Neuronal stem cell (in vitro differentiated cells): Measurements from ENCODE around the gene ARL5C.

ENCODE experiments used
- DNase-seq: peaks from one replicate; pipeline ENCODE4 v3.0.0-alpha.2; 2013; ENCODE audit warnings: low spot score
- H2AFZ ChIP-seq: one replicate; pipeline ENCODE4 v1.6.1; 2013; ENCODE audit warnings: mild to moderate bottlenecking, low read length, inconsistent platforms
- H2AK5ac ChIP-seq: 2 replicates; pipeline ENCODE4 v1.6.1; 2013; ENCODE audit warnings: low read depth, mild to moderate bottlenecking, inconsistent platforms, low read length, moderate library complexity, mixed read lengths
- H2BK120ac ChIP-seq: 2 replicates; pipeline ENCODE4 v1.6.1; 2013; ENCODE audit warnings: low read depth, mild to moderate bottlenecking, inconsistent platforms, low read length, moderate library complexity, mixed read lengths
- H2BK12ac ChIP-seq: one replicate; pipeline ENCODE4 v1.6.1; 2013; ENCODE audit warnings: low read length, inconsistent platforms
- H2BK15ac ChIP-seq: 2 replicates; pipeline ENCODE4 v1.6.1; 2013; ENCODE audit warnings: mild to moderate bottlenecking, low read length, inconsistent platforms, mixed read lengths
- H2BK5ac ChIP-seq: one replicate; pipeline ENCODE4 v1.6.1; 2013; ENCODE audit warnings: inconsistent platforms, mild to moderate bottlenecking, low read length, moderate library complexity
- H3K14ac ChIP-seq: one replicate; pipeline ENCODE4 v1.6.1; 2013; ENCODE audit warnings: low read length, inconsistent platforms
- H3K18ac ChIP-seq: 2 replicates; pipeline ENCODE4 v1.6.1; 2013; ENCODE audit warnings: low read length, inconsistent platforms
- H3K23ac ChIP-seq: 2 replicates; pipeline ENCODE4 v1.6.1; 2013; ENCODE audit warnings: low read depth, mild to moderate bottlenecking, mixed read lengths, low read length, inconsistent platforms; ENCODE audit not compliant: poor library complexity
- H3K27ac ChIP-seq: replicated peaks from 3 replicates; pipeline ENCODE4 v1.5.1; 2013; ENCODE audit warnings: low read length, inconsistent platforms
- H3K27me3 ChIP-seq, 3 experiments: 2 replicates each; pipeline ENCODE4 v1.6.1; 2013; ENCODE audit warnings: low read length in 3 of 3, mild to moderate bottlenecking in 2 of 3, inconsistent platforms in 1 of 3, low read depth in 1 of 3, mixed read lengths in 1 of 3, moderate library complexity in 1 of 3; ENCODE audit not compliant: control insufficient read depth in 3 of 3, insufficient read depth in 3 of 3
- H3K36me3 ChIP-seq, 2 donors: replicated peaks in 1 of 2; 2 replicates each; pipeline ENCODE4 v1.6.1; 2013; ENCODE audit warnings: low read length in 2 of 2; ENCODE audit not compliant: control insufficient read depth in 2 of 2, insufficient read depth in 2 of 2
- H3K4ac ChIP-seq: 2 replicates; pipeline ENCODE4 v1.6.1; 2013; ENCODE audit warnings: inconsistent platforms, mild to moderate bottlenecking, low read length, moderate library complexity
- H3K4me1 ChIP-seq, 2 donors: 1 replicate in 1 of 2; 2 replicates in 1 of 2; pipeline ENCODE4 v1.6.1; 2013; ENCODE audit warnings: low read length in 2 of 2, low read depth in 1 of 2; ENCODE audit not compliant: control insufficient read depth in 2 of 2, insufficient read depth in 1 of 2
- H3K4me2 ChIP-seq: one replicate; pipeline ENCODE4 v1.6.1; 2013; ENCODE audit warnings: mild to moderate bottlenecking, low read length, inconsistent platforms; ENCODE audit not compliant: insufficient read depth, poor library complexity, severe bottlenecking
- H3K4me3 ChIP-seq, 2 donors: 2 replicates each; pipeline ENCODE4 v1.5.1; 2013; ENCODE audit warnings: low read length in 2 of 2, mild to moderate bottlenecking in 2 of 2, inconsistent platforms in 1 of 2, moderate library complexity in 1 of 2
- H3K79me1 ChIP-seq: one replicate; pipeline ENCODE4 v1.6.1; 2013; ENCODE audit warnings: low read depth, mild to moderate bottlenecking, inconsistent platforms, low read length, moderate library complexity
- H3K9ac ChIP-seq: one replicate; pipeline ENCODE4 v1.6.1; 2013; ENCODE audit warnings: mild to moderate bottlenecking, low read depth, low read length, inconsistent platforms; ENCODE audit not compliant: poor library complexity
- H3K9me3 ChIP-seq, 2 donors: replicated peaks in 1 of 2; 2 replicates each; pipeline versions ENCODE3 to v1.6.1; 2013; ENCODE audit warnings: low read length in 2 of 2, mild to moderate bottlenecking in 2 of 2, inconsistent platforms in 1 of 2, low read depth in 1 of 2, mixed read lengths in 1 of 2, moderate library complexity in 1 of 2; ENCODE audit not compliant: control insufficient read depth in 2 of 2, insufficient read depth in 1 of 2
- H4K8ac ChIP-seq: one replicate; pipeline ENCODE4 v1.6.1; 2013; ENCODE audit warnings: low read depth, mild to moderate bottlenecking, inconsistent platforms, low read length, moderate library complexity
- H4K91ac ChIP-seq: one replicate; pipeline ENCODE4 v1.6.1; 2013; ENCODE audit warnings: low read length, low read depth, mild to moderate bottlenecking, inconsistent platforms; ENCODE audit not compliant: poor library complexity
- WGBS, 2 donors: extraction: QIAGEN DNeasy Blood & Tissue Kit; methylation state at CpG; one replicate each; pipeline ENCODE4 v1.1.7; 2013; ENCODE audit warnings: missing lambda C conversion rate in 2 of 2, mixed read lengths in 1 of 2; ENCODE audit not compliant: insufficient read length in 2 of 2, insufficient replicate concordance in 1 of 2; ENCODE audit errors: extremely low coverage in 2 of 2; 5-methylcytosine and 5-hydroxymethylcytosine counted together

The ARL5C gene

GRCh38 chr17:39143552-39144093 is 22.3 kb downstream of the ARL5C start:
- Histone ChIP-seq H3K79me1 (no peaks in the 10 kb centered on the region), H3K18ac (no peak overlapping the region), H2BK12ac (no peak overlapping the region), H3K4me2 (no peak overlapping the region), H3K9me3 (peaks cover 0 to 3% of the 10 kb centered on the region in 2 donors), H3K27ac (no peak overlapping the region), H3K36me3 (no peaks in the 10 kb centered on the region), H2BK15ac (no peak overlapping the region), H4K91ac (no peak overlapping the region), H3K4me3 (no peak overlapping the region), H3K4me1 (peaks cover 0 to 2% of the 10 kb centered on the region in 2 donors), H3K4ac (no peak overlapping the region), H3K27me3 (peaks cover 0 to 8% (median 0%) of the 10 kb centered on the region in 3 experiments), H2BK5ac (peak overlapping the region; percentile 84), H3K23ac (peak overlapping the region; percentile 18), H2AK5ac (no peak overlapping the region), H3K9ac (no peak overlapping the region), H3K14ac (no peak overlapping the region), H2AFZ (peak overlapping the region; percentile 24), H2BK120ac (no peak overlapping the region), H4K8ac (no peak overlapping the region)
- no peak for DNase-seq
- WGBS, 2 donors, result no CpG with 5 or more reads among the region's 7 CpGs

GRCh38 chr17:39141915-39142664 is 23.9 kb downstream of the ARL5C start:
- Histone ChIP-seq H3K4me1 (peaks cover 0 to 2% of the 10 kb centered on the region in 2 donors), H3K27ac (no peak overlapping the region), H2BK5ac (no peak overlapping the region), H3K23ac (no peak overlapping the region), H2AFZ (no peak overlapping the region), H3K36me3 (no peaks in the 10 kb centered on the region), H3K79me1 (no peaks in the 10 kb centered on the region), H3K27me3 (peaks cover 0 to 7% (median 0%) of the 10 kb centered on the region in 3 experiments), H2BK15ac (no peak overlapping the region), H4K8ac (no peak overlapping the region), H2AK5ac (no peak overlapping the region), H3K9me3 (peaks cover 0 to 3% of the 10 kb centered on the region in 2 donors), H3K4ac (no peak overlapping the region), H2BK120ac (no peak overlapping the region), H3K4me2 (no peak overlapping the region), H3K14ac (no peak overlapping the region), H3K9ac (no peak overlapping the region), H3K4me3 (no peak overlapping the region), H4K91ac (no peak overlapping the region), H2BK12ac (no peak overlapping the region), H3K18ac (no peak overlapping the region)
- DNase-seq, result no peak
- WGBS, 2 donors, result no CpG with 5 or more reads among the region's 11 CpGs

DNA sequence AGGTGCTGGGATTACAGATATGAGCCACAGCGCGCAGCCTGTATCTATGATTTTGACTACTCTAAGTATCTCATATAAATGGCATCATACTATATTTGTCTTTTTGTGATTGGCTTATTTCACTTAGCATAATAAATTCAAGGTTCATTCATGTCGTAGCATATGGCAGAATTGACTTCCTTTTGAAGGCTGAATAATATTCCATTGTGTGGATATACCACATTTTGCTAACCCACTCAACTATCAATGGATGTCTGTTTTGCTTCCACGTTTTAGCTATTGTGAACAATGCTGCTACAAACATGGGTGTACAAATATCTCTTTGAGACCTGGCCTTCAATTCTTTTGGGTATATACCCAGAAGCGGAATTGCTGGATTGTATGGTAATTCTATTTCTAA is 24.7 kb downstream of the ARL5C start:
- H3K14ac ChIP-seq, result no peak overlapping the region
- H3K9ac ChIP-seq, result no peak overlapping the region

DNA sequence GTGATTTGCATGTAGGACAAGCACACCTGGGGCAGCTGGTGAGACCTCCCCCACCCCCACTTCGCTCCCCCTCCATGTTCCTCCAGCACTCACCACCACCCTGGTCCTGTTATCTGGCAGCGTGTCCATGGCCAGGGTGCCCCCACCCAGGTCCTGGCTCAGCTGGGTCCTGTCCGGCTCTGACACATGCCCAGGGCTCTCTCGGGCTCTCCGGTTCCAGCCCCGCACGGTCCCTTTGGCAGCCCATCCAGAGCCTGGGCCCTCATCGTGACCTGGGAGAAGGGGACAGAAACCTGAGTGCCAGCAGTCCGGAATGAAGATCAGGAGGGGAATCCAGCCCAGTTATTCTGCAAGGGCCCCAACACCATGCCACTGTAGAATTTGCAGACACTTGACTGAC is 26.4 kb downstream of the ARL5C start:
- Histone ChIP-seq H3K4me2 (no peak overlapping the region), H3K4me1 (peaks cover 0 to 2% of the 10 kb centered on the region in 2 donors), H2BK15ac (no peak overlapping the region), H3K27ac (no peak overlapping the region), H4K91ac (no peak overlapping the region), H2AK5ac (no peak overlapping the region), H2BK12ac (no peak overlapping the region), H4K8ac (no peak overlapping the region), H2BK120ac (no peak overlapping the region), H3K18ac (no peak overlapping the region), H3K14ac (no peak overlapping the region), H2BK5ac (no peak overlapping the region), H3K79me1 (no peaks in the 10 kb centered on the region), H2AFZ (no peak overlapping the region), H3K23ac (no peak overlapping the region), H3K9ac (no peak overlapping the region), H3K9me3 (peaks cover 0 to 3% of the 10 kb centered on the region in 2 donors), H3K36me3 (no peaks in the 10 kb centered on the region), H3K4ac (no peak overlapping the region), H3K4me3 (no peak overlapping the region), H3K27me3 (peaks cover 0 to 10% (median 0%) of the 10 kb centered on the region in 3 experiments)
- no CpG with 5 or more reads among the region's 9 CpGs for WGBS, 2 donors
- DNase-seq, result no peak

More for the DNA sequence above, 24.7 kb downstream of the ARL5C start:
- no peak overlapping the region for H2BK12ac ChIP-seq
- DNase-seq, result no peak
- H2AFZ ChIP-seq, result no peak overlapping the region
- H4K91ac ChIP-seq, result no peak overlapping the region
- H3K36me3 ChIP-seq, result no peaks in the 10 kb centered on the region
- H3K27me3 ChIP-seq, result peaks cover 0 to 7% (median 0%) of the 10 kb centered on the region in 3 experiments
- H3K4ac ChIP-seq, result no peak overlapping the region
- H3K4me3 ChIP-seq, result no peak overlapping the region
- peaks cover 0 to 2% of the 10 kb centered on the region in 2 donors for H3K4me1 ChIP-seq
- no peaks in the 10 kb centered on the region for H3K79me1 ChIP-seq
- no peak overlapping the region for H2AK5ac ChIP-seq
- no peak overlapping the region for H3K27ac ChIP-seq
- WGBS, 2 donors, result no CpG with 5 or more reads among the region's 5 CpGs
- no peak overlapping the region for H2BK15ac ChIP-seq
- H3K23ac ChIP-seq, result no peak overlapping the region
- peaks cover 0 to 3% of the 10 kb centered on the region in 2 donors for H3K9me3 ChIP-seq
- H2BK120ac ChIP-seq, result no peak overlapping the region
- H2BK5ac ChIP-seq, result no peak overlapping the region
- H3K4me2 ChIP-seq, result no peak overlapping the region
- no peak overlapping the region for H3K18ac ChIP-seq
- no peak overlapping the region for H4K8ac ChIP-seq
